ENCODE results near the gene ATP5MK.

- TF ChIP-seq ZNF623 (tag by site-specific recombination; IDR thresholded peaks at IDR 0.05) (no peak), ZNF274 (IDR thresholded peaks at IDR 0.05; ENCODE audit: low read length) (no peak), ZNF274 (tag by site-specific recombination; IDR thresholded peaks at IDR 0.05; ENCODE audit: borderline replicate concordance) (no peak), CTCF (tag by site-specific recombination; IDR thresholded peaks at IDR 0.05) (no peak), ZNF169 (tag by site-specific recombination; IDR thresholded peaks at IDR 0.05) (no peak), ZNF677 (tag by site-specific recombination; IDR thresholded peaks at IDR 0.05) (no peak), YY1 (tag by site-specific recombination; IDR thresholded peaks at IDR 0.05) (no peak), BCL11A (tag by site-specific recombination; IDR thresholded peaks at IDR 0.05; ENCODE audit: low read depth) (no peak), ZNF138 (tag by site-specific recombination; IDR thresholded peaks at IDR 0.05; ENCODE audit: borderline replicate concordance) (no peak), ZFHX2 (tag by site-specific recombination; conservative IDR thresholded peaks at IDR 0.05) (no peak), ZBTB8A (tag by site-specific recombination; IDR thresholded peaks at IDR 0.05) (no peak), ELK4 (IDR thresholded peaks at IDR 0.05; ENCODE audit: borderline replicate concordance, low read depth, low read length) (no peak), OSR2 (tag by site-specific recombination; IDR thresholded peaks at IDR 0.05) (no peak), ZNF76 (tag by site-specific recombination; IDR thresholded peaks at IDR 0.05; ENCODE audit: borderline replicate concordance, low read depth) (no peak)
These were observed 37.6 kb upstream of the ATP5MK start for GRCh38 chr10:103433858-103434257.

Measured in HEK293 (cell line).